HFFc6 (cell line): ENCODE results near the gene IL10. TPM values are rescaled to one million over a fixed set of nuclear protein-coding genes. Genes with fewer than 3 reads are reported as not detected.
A peak's percentile ranks its signal among the peaks of the same experiment; 100 is the strongest.

Experiments used
- DNase-seq: peaks from one replicate; pipeline ENCODE4 v3.0.0-alpha.2; 2018
- H3K27ac Mint-ChIP-seq: 2 replicates; pipeline ENCODE4 v1.8.0; 2020; ENCODE audit warnings: mild to moderate bottlenecking, mixed read lengths
- H3K27me3 Mint-ChIP-seq: 2 replicates; pipeline ENCODE4 v1.8.0; 2021; ENCODE audit warnings: mild to moderate bottlenecking, moderate library complexity, mixed read lengths; ENCODE audit not compliant: insufficient read depth
- H3K36me3 Mint-ChIP-seq: 2 replicates; pipeline ENCODE4 v1.8.0; 2021; ENCODE audit warnings: low read depth, mixed read lengths
- H3K4me1 Mint-ChIP-seq: 2 replicates; pipeline ENCODE4 v1.8.0; 2020; ENCODE audit warnings: low read depth, mixed read lengths
- H3K4me3 Mint-ChIP-seq: 2 replicates; pipeline ENCODE4 v1.8.0; 2020; ENCODE audit warnings: mild to moderate bottlenecking, moderate library complexity, mixed read lengths
- H3K9me3 Mint-ChIP-seq: 2 replicates; pipeline ENCODE4 v1.8.0; 2020; ENCODE audit warnings: mild to moderate bottlenecking, mixed read lengths
- CTCF ChIP-seq: fragments of 200-600 bp; sonication (generic); IDR thresholded peaks from 2 replicates; pipeline ENCODE4 v1.5.0; 2021; ENCODE audit warnings: antibody characterized with exemption, mild to moderate bottlenecking
- total RNA-seq, 6 experiments: library from RNA; stranded (reverse); fragmentation: NEBNext Ultra II Directional; extraction: Animal tissue kit (Norgen Biotek cat#: 25700); gene quantifications; 2 replicates in 1 of 6; 3 replicates in 5 of 6; pipeline ENCODE4 v1.2.3, GENCODE V29; 2021

The IL10 gene
- total RNA-seq, 6 experiments from 2014 or later: not detected

GRCh38 chr1:206725109-206725963 lies 47.0 kb downstream of the IL10 start:
- Mint-ChIP-seq H3K4me3 (no peak overlapping the region), H3K4me1 (peaks cover 56% of the 10 kb centered on the region), H3K27ac (no peak overlapping the region)

GRCh38 chr1:206723805-206724472 lies 48.4 kb downstream of the IL10 start:
- Mint-ChIP-seq H3K27ac (peak overlapping the region; percentile 83), H3K4me1 (peaks cover 67% of the 10 kb centered on the region), H3K36me3 (no peaks in the 10 kb centered on the region), H3K4me3 (peak overlapping the region; percentile 56), H3K27me3 (no peaks in the 10 kb centered on the region; the same call in 1 of the 2 replicates), H3K9me3 (no peaks in the 10 kb centered on the region)
- no peak for TF ChIP-seq CTCF
- peak; percentile 46 for DNase-seq

More at GRCh38 chr1:206725109-206725963, 47.0 kb downstream of the IL10 start:
- TF ChIP-seq CTCF: peak; percentile 78
- Mint-ChIP-seq H3K27me3 (no peaks in the 10 kb centered on the region; the same call in none of the 2 replicates), H3K9me3 (no peaks in the 10 kb centered on the region), H3K36me3 (no peaks in the 10 kb centered on the region)
- peak; percentile 39 for DNase-seq

GRCh38 chr1:206723462-206723804 lies 48.9 kb downstream of the IL10 start:
- Mint-ChIP-seq H3K36me3 (no peaks in the 10 kb centered on the region), H3K9me3 (no peaks in the 10 kb centered on the region), H3K4me3 (no peak overlapping the region; the same call in 1 of the 2 replicates), H3K27ac (peak overlapping the region; percentile 83), H3K4me1 (peaks cover 72% of the 10 kb centered on the region), H3K27me3 (no peaks in the 10 kb centered on the region; the same call in 1 of the 2 replicates)
- no peak for DNase-seq
- no peak for TF ChIP-seq CTCF

GRCh38 chr1:206722751-206723461 lies 49.4 kb downstream of the IL10 start:
- no peaks in the 10 kb centered on the region; the same call in 1 of the 2 replicates for H3K27me3 Mint-ChIP-seq
- 0 out of 2 replicates have a peak overlapping the region, but pooled peaks have one; percentile 18 for H3K27ac Mint-ChIP-seq
- peaks cover 75% of the 10 kb centered on the region for H3K4me1 Mint-ChIP-seq
- H3K36me3 Mint-ChIP-seq: no peaks in the 10 kb centered on the region
- H3K9me3 Mint-ChIP-seq: no peaks in the 10 kb centered on the region
- DNase-seq: no peak
- H3K4me3 Mint-ChIP-seq: no peak overlapping the region
- no peak for TF ChIP-seq CTCF

- no peaks in the 10 kb centered on the region for H3K36me3 Mint-ChIP-seq
- no peak overlapping the region; the same call in 1 of the 2 replicates for H3K27ac Mint-ChIP-seq
- peaks cover 83% of the 10 kb centered on the region for H3K4me1 Mint-ChIP-seq
These were observed 50.8 kb downstream of the IL10 start for GRCh38 chr1:206721454-206721853.

More at GRCh38 chr1:206721454-206721853, 50.8 kb downstream of the IL10 start:
- H3K4me3 Mint-ChIP-seq: no peak overlapping the region
- DNase-seq: no peak
- H3K27me3 Mint-ChIP-seq: peaks cover 1% of the 10 kb centered on the region; the same call in 1 of the 2 replicates
- H3K9me3 Mint-ChIP-seq: no peaks in the 10 kb centered on the region
- TF ChIP-seq CTCF: no peak
